LNCaP clone FGC (cell line): Measurements from ENCODE around the gene TBC1D13.

ENCODE experiments used
- DNase-seq: peaks from one replicate; pipeline ENCODE4 v3.0.0-alpha.2; 2011; ENCODE audit warnings: low read depth
- H3K4me3 ChIP-seq: 2 replicates; pipeline ENCODE4 v1.5.1; 2011; ENCODE audit warnings: mild to moderate bottlenecking, low read depth, low read length, control low read depth
- CTCF ChIP-seq: IDR thresholded peaks from 2 replicates; pipeline ENCODE4 v1.5.1; 2012; ENCODE audit warnings: mild to moderate bottlenecking; ENCODE audit not compliant: control insufficient read depth, insufficient read depth; ENCODE audit errors: extremely low read depth

TBC1D13 gene

GRCh38 chr9:128825923-128826700 lies 39.1 kb downstream of the TBC1D13 start:
- no peak for DNase-seq
- no peak for TF ChIP-seq CTCF
- H3K4me3 ChIP-seq = no peak overlapping the region

- DNase-seq = no peak
- TF ChIP-seq CTCF = no peak
- peak overlapping the region; percentile 80 for H3K4me3 ChIP-seq
Measured at GRCh38 chr9:128828267-128828666, 41.2 kb downstream of the TBC1D13 start.

- peak overlapping the region; percentile 80 for H3K4me3 ChIP-seq
- no peak for DNase-seq
- no peak for TF ChIP-seq CTCF
Measured at GRCh38 chr9:128828719-128829452, 41.8 kb downstream of the TBC1D13 start.

- TF ChIP-seq CTCF = no peak
Measured at GRCh38 chr9:128829477-128830251, 42.6 kb downstream of the TBC1D13 start, which contains the start of gene SPOUT1. TSS of gene SPOUT1 (minus strand) at chr9:128829794. CDS start at chr9:128829780, 14 bp downstream.

GRCh38 chr9:128833696-128834095 lies 46.6 kb downstream of the TBC1D13 start:
- H3K4me3 ChIP-seq = no peak overlapping the region
- no peak for TF ChIP-seq CTCF
- no peak for DNase-seq

More at GRCh38 chr9:128829477-128830251, 42.6 kb downstream of the TBC1D13 start, which contains the start of gene SPOUT1:
- peak within 1 kb of the TSS; percentile 80 for H3K4me3 ChIP-seq
- peak; percentile 64 for DNase-seq

- DNase-seq = no peak
- H3K4me3 ChIP-seq = no peak overlapping the region
- no peak for TF ChIP-seq CTCF
Measured at GRCh38 chr9:128835246-128836210, 48.5 kb downstream of the TBC1D13 start.
